H9 (cell line): ENCODE data around the gene WSCD2. TPM values are rescaled to one million over a fixed set of nuclear protein-coding genes. Genes with fewer than 3 reads are reported as not detected.

Experiments used
- DNase-seq: peaks from one replicate; pipeline ENCODE4 v3.0.0-alpha.2; 2017
- H2AFZ ChIP-seq: one replicate; pipeline ENCODE4 v1.6.1; 2013; ENCODE audit warnings: mild to moderate bottlenecking, low read length, control low read depth, moderate library complexity
- H2AK5ac ChIP-seq: 2 replicates; pipeline ENCODE4 v1.6.1; 2013; ENCODE audit warnings: low read length, control low read depth, mixed read lengths; ENCODE audit not compliant: insufficient read length
- H2BK120ac ChIP-seq: one replicate; pipeline ENCODE4 v1.6.1; 2013; ENCODE audit warnings: low read depth, mild to moderate bottlenecking, low read length, control low read depth, inconsistent platforms; ENCODE audit not compliant: poor library complexity, severe bottlenecking
- H2BK12ac ChIP-seq: 2 replicates; pipeline ENCODE4 v1.6.1; 2013; ENCODE audit warnings: low read length, control low read depth, mixed read lengths, low read depth; ENCODE audit not compliant: insufficient read length
- H2BK15ac ChIP-seq: 2 replicates; pipeline ENCODE4 v1.6.1; 2013; ENCODE audit warnings: low read depth, low read length, control low read depth
- H2BK20ac ChIP-seq: one replicate; pipeline ENCODE4 v1.6.1; 2013; ENCODE audit warnings: low read depth, mild to moderate bottlenecking, low read length, control low read depth, inconsistent platforms; ENCODE audit not compliant: poor library complexity, severe bottlenecking
- H2BK5ac ChIP-seq: 2 replicates; pipeline ENCODE4 v1.6.1; 2013; ENCODE audit warnings: low read length, control low read depth, mixed read lengths; ENCODE audit not compliant: insufficient read length
- H3K14ac ChIP-seq: 2 replicates; pipeline ENCODE4 v1.6.1; 2013; ENCODE audit warnings: low read length, control low read depth; ENCODE audit not compliant: insufficient read depth
- H3K18ac ChIP-seq: 2 replicates; pipeline ENCODE4 v1.6.1; 2013; ENCODE audit warnings: low read depth, mild to moderate bottlenecking, mixed read lengths, low read length, control low read depth; ENCODE audit not compliant: insufficient read length
- H3K23ac ChIP-seq: 2 replicates; pipeline ENCODE4 v1.6.1; 2013; ENCODE audit warnings: low read length, control low read depth, mixed read lengths, low read depth; ENCODE audit not compliant: insufficient read length
- H3K23me2 ChIP-seq: 2 replicates; pipeline ENCODE4 v1.6.1; 2013; ENCODE audit warnings: low read depth, mild to moderate bottlenecking, mixed read lengths, low read length, control low read depth; ENCODE audit not compliant: insufficient read length, poor library complexity, severe bottlenecking
- H3K27ac ChIP-seq: 2 replicates; pipeline ENCODE4 v1.5.1; 2013; ENCODE audit warnings: low read length, control low read depth, mixed read lengths, low read depth; ENCODE audit not compliant: insufficient read length
- H3K27me3 ChIP-seq: 2 replicates; pipeline ENCODE4 v1.6.1; 2013; ENCODE audit warnings: low read length, control low read depth, inconsistent platforms; ENCODE audit not compliant: insufficient read depth
- H3K4ac ChIP-seq: 2 replicates; pipeline ENCODE4 v1.6.1; 2013; ENCODE audit warnings: low read depth, mild to moderate bottlenecking, control low read depth, inconsistent platforms, low read length, moderate library complexity
- H3K4me1 ChIP-seq: 2 replicates; pipeline ENCODE4 v1.6.1; 2013; ENCODE audit warnings: low read length, control low read depth, inconsistent platforms; ENCODE audit not compliant: insufficient read depth
- H3K4me2 ChIP-seq: 2 replicates; pipeline ENCODE4 v1.6.1; 2013; ENCODE audit warnings: low read length, control low read depth, mixed read lengths; ENCODE audit not compliant: insufficient read length, insufficient read depth
- H3K56ac ChIP-seq: 2 replicates; pipeline ENCODE4 v1.6.1; 2013; ENCODE audit warnings: low read depth, mild to moderate bottlenecking, mixed read lengths, low read length, control low read depth; ENCODE audit not compliant: insufficient read length
- H3K79me1 ChIP-seq: 2 replicates; pipeline ENCODE4 v1.6.1; 2013; ENCODE audit warnings: low read depth, mild to moderate bottlenecking, moderate library complexity, low read length, control low read depth, inconsistent platforms; ENCODE audit not compliant: insufficient read depth, poor library complexity, severe bottlenecking
- H3K79me2 ChIP-seq: 2 replicates; pipeline ENCODE4 v1.6.1; 2013; ENCODE audit warnings: low read length, control low read depth, inconsistent platforms; ENCODE audit not compliant: insufficient read depth
- H3K9ac ChIP-seq: 2 replicates; pipeline ENCODE4 v1.6.1; 2013; ENCODE audit warnings: low read length, control low read depth, mixed read lengths; ENCODE audit not compliant: insufficient read length; ENCODE audit errors: extremely low read depth
- H3K9me3 ChIP-seq: one replicate; pipeline ENCODE4 v1.6.1; 2013; ENCODE audit warnings: low read depth, low read length, inconsistent platforms; ENCODE audit not compliant: control insufficient read depth
- H3T11ph ChIP-seq: one replicate; pipeline ENCODE4 v1.6.1; 2013; ENCODE audit warnings: mild to moderate bottlenecking, low read length, control low read depth, inconsistent platforms
- H4K20me1 ChIP-seq: one replicate; pipeline ENCODE4 v1.6.1; 2013; ENCODE audit not compliant: control insufficient read depth, insufficient read length, insufficient read depth
- H4K5ac ChIP-seq: 2 replicates; pipeline ENCODE4 v1.6.1; 2013; ENCODE audit warnings: low read depth, mild to moderate bottlenecking, mixed read lengths, low read length, control low read depth; ENCODE audit not compliant: insufficient read length
- H4K8ac ChIP-seq: replicated peaks from 2 replicates; pipeline ENCODE4 v1.6.1; 2013; ENCODE audit warnings: low read length, control low read depth, mixed read lengths, low read depth; ENCODE audit not compliant: insufficient read length
- H4K91ac ChIP-seq: 2 replicates; pipeline ENCODE4 v1.6.1; 2013; ENCODE audit warnings: low read depth, mild to moderate bottlenecking, moderate library complexity, mixed read lengths, low read length, control low read depth; ENCODE audit not compliant: insufficient read length
- H3K27ac Mint-ChIP-seq, 3 experiments: 2 replicates in 2 of 3; 3 replicates in 1 of 3; pipeline ENCODE4 v1.8.0; 2020 to 2021; ENCODE audit warnings: mixed read lengths in 3 of 3, mild to moderate bottlenecking in 1 of 3, moderate library complexity in 1 of 3
- H3K27me3 Mint-ChIP-seq: 2 replicates; pipeline ENCODE4 v1.8.0; 2021; ENCODE audit warnings: low read depth, mild to moderate bottlenecking, moderate library complexity, mixed read lengths
- H3K36me3 Mint-ChIP-seq, 3 experiments: 2 replicates in 2 of 3; 3 replicates in 1 of 3; pipeline ENCODE4 v1.8.0; 2020 to 2021; ENCODE audit warnings: low read depth in 3 of 3, mixed read lengths in 3 of 3; ENCODE audit not compliant: insufficient read depth in 1 of 3
- H3K4me1 Mint-ChIP-seq, 2 experiments: 2 replicates each; pipeline ENCODE4 v1.8.0; 2020; ENCODE audit warnings: mixed read lengths in 2 of 2
- H3K4me3 Mint-ChIP-seq, 2 experiments: 2 replicates in 1 of 2; 3 replicates in 1 of 2; pipeline ENCODE4 v1.8.0; 2020 to 2021; ENCODE audit warnings: mild to moderate bottlenecking in 2 of 2, mixed read lengths in 2 of 2, moderate library complexity in 1 of 2
- H3K9me3 Mint-ChIP-seq, 2 experiments: 2 replicates in 1 of 2; 3 replicates in 1 of 2; pipeline ENCODE4 v1.8.0; 2020; ENCODE audit warnings: mild to moderate bottlenecking in 2 of 2, mixed read lengths in 2 of 2, moderate library complexity in 1 of 2
- WGBS: extraction: QIAGEN DNeasy Blood & Tissue Kit; methylation state at CpG from one replicate; pipeline ENCODE4 v1.1.7; 2013; ENCODE audit warnings: missing lambda C conversion rate, low lambda C conversion rate, mixed read lengths; ENCODE audit not compliant: insufficient read length; ENCODE audit errors: extremely low coverage; 5-methylcytosine and 5-hydroxymethylcytosine counted together
- total RNA-seq: library from RNA; stranded (reverse); gene quantifications from 2 replicates; pipeline ENCODE4 v1.2.1, GENCODE V29; 2021
- TF ChIP-seq, protein P1 (sequence below): fragments of 200-600 bp; sonication (generic); conservative IDR thresholded peaks from 3 replicates; pipeline ENCODE4 v1.8.0; 2021; ENCODE audit warnings: antibody characterized with exemption, mild to moderate bottlenecking

Gene WSCD2
- total RNA-seq, 1 experiment from 2014 or later: 0.92 TPM

DNA sequence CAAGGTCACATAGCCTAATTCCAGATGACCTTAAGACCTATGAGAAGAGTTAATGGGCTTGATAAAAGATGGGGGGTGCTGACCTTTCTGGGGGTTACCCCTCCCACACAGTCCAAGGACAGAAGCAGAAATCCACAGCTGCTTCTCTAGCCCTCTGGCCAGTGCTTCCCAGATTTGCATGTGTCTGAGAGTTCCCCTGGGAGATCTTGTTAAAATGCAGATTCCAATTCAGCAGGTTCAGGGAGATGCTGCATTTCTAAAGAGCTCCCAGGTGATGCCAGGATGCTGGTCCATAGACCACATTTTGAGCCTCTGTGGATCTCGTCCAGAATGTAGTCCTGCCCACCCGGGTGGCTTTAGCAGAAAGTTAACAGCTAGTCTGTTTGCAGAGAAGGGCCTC lies 82.1 kb downstream of the WSCD2 start:
- H2BK20ac ChIP-seq: no peak overlapping the region
- H3K4me3 Mint-ChIP-seq: peak overlapping the region in 1 of 2 experiments; percentile 45; a peak in 1 of 5 replicates
- no peak overlapping the region for H4K5ac ChIP-seq
- DNase-seq: no peak
- H3K56ac ChIP-seq: no peak overlapping the region
- H3K18ac ChIP-seq: no peak overlapping the region
- H3K23me2 ChIP-seq: no peaks in the 10 kb centered on the region
- peaks cover 25% of the 10 kb centered on the region for H3K27me3 Mint-ChIP-seq
- no peak overlapping the region for H4K8ac ChIP-seq
- TF ChIP-seq, protein P1, sequence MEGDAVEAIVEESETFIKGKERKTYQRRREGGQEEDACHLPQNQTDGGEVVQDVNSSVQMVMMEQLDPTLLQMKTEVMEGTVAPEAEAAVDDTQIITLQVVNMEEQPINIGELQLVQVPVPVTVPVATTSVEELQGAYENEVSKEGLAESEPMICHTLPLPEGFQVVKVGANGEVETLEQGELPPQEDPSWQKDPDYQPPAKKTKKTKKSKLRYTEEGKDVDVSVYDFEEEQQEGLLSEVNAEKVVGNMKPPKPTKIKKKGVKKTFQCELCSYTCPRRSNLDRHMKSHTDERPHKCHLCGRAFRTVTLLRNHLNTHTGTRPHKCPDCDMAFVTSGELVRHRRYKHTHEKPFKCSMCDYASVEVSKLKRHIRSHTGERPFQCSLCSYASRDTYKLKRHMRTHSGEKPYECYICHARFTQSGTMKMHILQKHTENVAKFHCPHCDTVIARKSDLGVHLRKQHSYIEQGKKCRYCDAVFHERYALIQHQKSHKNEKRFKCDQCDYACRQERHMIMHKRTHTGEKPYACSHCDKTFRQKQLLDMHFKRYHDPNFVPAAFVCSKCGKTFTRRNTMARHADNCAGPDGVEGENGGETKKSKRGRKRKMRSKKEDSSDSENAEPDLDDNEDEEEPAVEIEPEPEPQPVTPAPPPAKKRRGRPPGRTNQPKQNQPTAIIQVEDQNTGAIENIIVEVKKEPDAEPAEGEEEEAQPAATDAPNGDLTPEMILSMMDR: no peak
- no peak overlapping the region for H3K9ac ChIP-seq
- no peaks in the 10 kb centered on the region for H3K9me3 ChIP-seq
- no peak overlapping the region for H3K4ac ChIP-seq
- no peaks in the 10 kb centered on the region for H4K20me1 ChIP-seq
- WGBS: no CpG with 5 or more reads among the region's 2 CpGs
- H3K27ac ChIP-seq: no peak overlapping the region
- peaks cover 24 to 41% of the 10 kb centered on the region in 2 experiments for H3K4me1 Mint-ChIP-seq
- no peak overlapping the region for H4K91ac ChIP-seq
- H2BK120ac ChIP-seq: no peak overlapping the region
- no peak overlapping the region for H2BK12ac ChIP-seq
- no peak overlapping the region for H3K4me2 ChIP-seq
- no peak overlapping the region for H2BK5ac ChIP-seq
- H3K23ac ChIP-seq: no peak overlapping the region
- no peak overlapping the region for H3K14ac ChIP-seq
- no peak overlapping the region for H3T11ph ChIP-seq
- no peaks in the 10 kb centered on the region for H3K9me3 Mint-ChIP-seq
- no peaks in the 10 kb centered on the region for H3K27me3 ChIP-seq
- H3K79me1 ChIP-seq: no peaks in the 10 kb centered on the region
- H3K79me2 ChIP-seq: no peaks in the 10 kb centered on the region
- no peak overlapping the region for H2AK5ac ChIP-seq
- H3K4me1 ChIP-seq: peaks cover 2% of the 10 kb centered on the region; the same call in 1 of the 2 replicates
- no peak overlapping the region for H2AFZ ChIP-seq
- no peaks in the 10 kb centered on the region for H3K36me3 Mint-ChIP-seq
- H2BK15ac ChIP-seq: no peak overlapping the region
- H3K27ac Mint-ChIP-seq: peak overlapping the region in 1 of 3 experiments; percentile 36; a peak in 1 of 7 replicates
